ENCODE data around the gene FAM240A.

The FAM240A gene

GRCh38 chr3:46629551-46630517, 17.5 kb downstream of the FAM240A start:
- Histone ChIP-seq H2AFZ (ENCODE audit: low read depth) (peak overlapping the region; percentile 54), H3K4me2 (no peak overlapping the region), H4K20me1 (ENCODE audit: insufficient read depth) (no peaks in the 10 kb centered on the region), H3K9ac (no peak overlapping the region), H3K36me3 (ENCODE audit: insufficient read depth) (no peaks in the 10 kb centered on the region), H3K79me2 (ENCODE audit: insufficient read depth, low read depth) (no peaks in the 10 kb centered on the region), H3K4me3 (IDR thresholded peaks at IDR 0.05; ENCODE audit: insufficient read depth, low read depth, low read length) (no peak overlapping the region), H3K4me1 (ENCODE audit: low read depth, poor library complexity, severe bottlenecking) (no peaks in the 10 kb centered on the region), H3K27me3 (ENCODE audit: insufficient read depth, low read depth) (no peaks in the 10 kb centered on the region), H3K27ac (no peak overlapping the region)
- peak; percentile 57 for TF ChIP-seq CTCF (conservative IDR thresholded peaks at IDR 0.05; ENCODE audit: low read depth, low read length)

GRCh38 chr3:46632792-46633191, 20.5 kb downstream of the FAM240A start:
- TF ChIP-seq CTCF (conservative IDR thresholded peaks at IDR 0.05; ENCODE audit: low read depth, low read length): no peak
- no peak overlapping the region for H3K4me3 ChIP-seq (IDR thresholded peaks at IDR 0.05; ENCODE audit: insufficient read depth, low read depth, low read length)
- H3K27ac ChIP-seq: no peak overlapping the region
- no peaks in the 10 kb centered on the region for H3K27me3 ChIP-seq (ENCODE audit: insufficient read depth, low read depth)
- H4K20me1 ChIP-seq (ENCODE audit: insufficient read depth): no peaks in the 10 kb centered on the region
- no peaks in the 10 kb centered on the region for H3K79me2 ChIP-seq (ENCODE audit: insufficient read depth, low read depth)
- H3K36me3 ChIP-seq (ENCODE audit: insufficient read depth): no peaks in the 10 kb centered on the region
- no peak overlapping the region for H3K9ac ChIP-seq
- no peak overlapping the region for H3K4me2 ChIP-seq
- H3K4me1 ChIP-seq (ENCODE audit: low read depth, poor library complexity, severe bottlenecking): no peaks in the 10 kb centered on the region
- H2AFZ ChIP-seq (ENCODE audit: low read depth): no peak overlapping the region

- no peak overlapping the region for H3K9ac ChIP-seq
- H3K27me3 ChIP-seq (ENCODE audit: insufficient read depth, low read depth): no peaks in the 10 kb centered on the region
- no peak overlapping the region for H3K4me3 ChIP-seq (IDR thresholded peaks at IDR 0.05; ENCODE audit: insufficient read depth, low read depth, low read length)
- H3K4me1 ChIP-seq (ENCODE audit: low read depth, poor library complexity, severe bottlenecking): no peaks in the 10 kb centered on the region
- H2AFZ ChIP-seq (ENCODE audit: low read depth): no peak overlapping the region
- no peak overlapping the region for H3K4me2 ChIP-seq
- TF ChIP-seq CTCF (conservative IDR thresholded peaks at IDR 0.05; ENCODE audit: low read depth, low read length): no peak
- H3K36me3 ChIP-seq (ENCODE audit: insufficient read depth): no peaks in the 10 kb centered on the region
- no peaks in the 10 kb centered on the region for H3K79me2 ChIP-seq (ENCODE audit: insufficient read depth, low read depth)
- H3K27ac ChIP-seq: no peak overlapping the region
- no peaks in the 10 kb centered on the region for H4K20me1 ChIP-seq (ENCODE audit: insufficient read depth)
Observed at GRCh38 chr3:46634856-46635255, 22.5 kb downstream of the FAM240A start.

GRCh38 chr3:46639221-46639620, 26.9 kb downstream of the FAM240A start:
- Histone ChIP-seq H3K36me3 (ENCODE audit: insufficient read depth) (no peaks in the 10 kb centered on the region), H4K20me1 (ENCODE audit: insufficient read depth) (no peaks in the 10 kb centered on the region), H3K4me1 (ENCODE audit: low read depth, poor library complexity, severe bottlenecking) (no peaks in the 10 kb centered on the region), H2AFZ (ENCODE audit: low read depth) (no peak overlapping the region), H3K4me2 (no peak overlapping the region), H3K27ac (no peak overlapping the region), H3K27me3 (ENCODE audit: insufficient read depth, low read depth) (no peaks in the 10 kb centered on the region), H3K9ac (no peak overlapping the region), H3K4me3 (IDR thresholded peaks at IDR 0.05; ENCODE audit: insufficient read depth, low read depth, low read length) (no peak overlapping the region), H3K79me2 (ENCODE audit: insufficient read depth, low read depth) (no peaks in the 10 kb centered on the region)
- no peak for TF ChIP-seq CTCF (conservative IDR thresholded peaks at IDR 0.05; ENCODE audit: low read depth, low read length)

Data from KMS-11 (cell line).